ENCODE measurements around the gene AGXT.
"Not testable (repeated sequence)": the region's sequence is repeated elsewhere in the genome, so short reads cannot be mapped to it uniquely, and the experiment has no call there.

Gene AGXT

DNA sequence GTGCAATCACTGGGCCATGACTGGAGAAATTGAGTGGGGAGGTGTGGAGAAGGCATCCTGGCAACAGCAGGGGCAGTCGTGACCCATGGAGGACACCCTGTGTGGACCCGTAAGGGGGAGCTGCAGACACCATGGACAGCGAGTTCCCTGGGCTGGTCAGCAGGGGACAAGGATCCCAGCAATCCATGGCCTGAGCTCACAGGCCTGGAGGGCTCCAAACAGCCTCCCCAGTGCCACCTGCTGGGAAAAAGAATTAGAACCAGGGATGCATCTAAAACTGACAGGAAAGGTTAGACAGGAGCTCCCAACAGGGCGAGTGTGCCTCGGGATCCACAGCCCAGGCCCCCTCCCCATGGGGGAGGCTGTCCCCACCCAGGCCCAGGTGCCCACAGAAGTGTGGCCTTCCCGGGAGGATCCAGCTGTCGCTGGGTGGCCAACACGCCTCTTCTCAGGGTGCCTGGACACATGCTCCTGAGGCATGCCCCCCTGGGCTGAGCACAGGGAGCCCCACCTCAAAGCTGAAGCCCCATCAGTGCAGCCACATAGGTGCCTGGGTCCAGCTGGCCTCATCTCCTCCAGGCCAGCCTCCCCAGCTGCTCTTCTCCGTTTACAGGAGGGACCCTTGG is 28.1 kb upstream of the AGXT start:
- peak in 2 of 6 experiments; percentile 25 to 26 for DNase-seq

DNA sequence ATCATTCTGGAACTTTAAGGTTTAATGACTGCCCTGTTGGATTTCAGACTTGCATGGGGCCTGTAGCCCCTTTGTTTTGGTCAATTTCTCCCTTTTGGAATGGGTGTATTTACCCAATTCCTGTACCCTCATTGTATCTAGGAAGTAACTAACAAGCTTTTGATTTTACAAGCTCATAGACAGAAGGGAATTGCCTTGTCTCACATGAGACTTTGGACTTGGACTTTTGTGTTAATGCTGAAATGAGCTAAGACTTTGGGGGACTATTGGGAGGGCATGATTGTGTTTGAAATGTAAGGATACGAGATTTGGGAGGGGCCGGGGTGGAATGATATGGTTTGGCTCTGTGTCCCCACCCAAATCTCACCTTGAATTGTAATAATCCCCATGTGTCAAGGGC is 22.3 kb upstream of the AGXT start:
- DNase-seq: not testable (repeated sequence)

DNA sequence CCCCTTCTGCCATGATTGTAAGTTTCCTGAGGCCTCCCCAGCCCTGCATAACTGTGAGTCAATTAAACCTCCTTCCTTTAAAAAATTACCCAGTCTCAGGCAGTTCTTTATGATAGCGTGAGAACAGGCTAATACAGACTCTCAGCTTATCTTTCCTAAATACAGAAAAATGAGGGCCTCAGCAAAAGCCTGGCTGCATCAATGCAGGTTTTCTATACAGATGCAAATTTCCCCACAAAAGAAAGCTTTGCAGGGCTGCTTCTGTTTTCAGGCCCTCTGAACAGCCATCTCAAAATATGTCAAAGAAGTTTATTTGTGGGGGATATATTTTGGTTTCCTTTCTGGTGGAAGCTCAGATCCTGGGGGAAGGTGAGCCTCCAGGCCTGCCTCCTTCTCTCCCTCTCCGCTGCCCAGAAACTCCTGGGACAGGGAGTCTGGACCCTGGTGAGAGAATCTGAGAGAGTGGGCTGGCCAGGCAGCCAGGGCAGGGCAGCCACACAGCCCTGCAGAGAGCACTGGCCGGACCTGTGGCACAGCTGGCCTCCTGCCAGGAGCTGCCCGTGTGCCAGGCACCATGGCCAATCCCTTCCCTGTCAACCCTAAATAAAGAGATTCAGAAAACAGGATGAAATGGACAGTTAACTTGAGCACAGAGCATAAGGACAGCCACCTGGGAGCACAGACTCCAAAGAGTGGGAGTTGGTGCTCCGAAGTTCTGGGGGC is 21.6 kb upstream of the AGXT start:
- DNase-seq: no peak

DNA sequence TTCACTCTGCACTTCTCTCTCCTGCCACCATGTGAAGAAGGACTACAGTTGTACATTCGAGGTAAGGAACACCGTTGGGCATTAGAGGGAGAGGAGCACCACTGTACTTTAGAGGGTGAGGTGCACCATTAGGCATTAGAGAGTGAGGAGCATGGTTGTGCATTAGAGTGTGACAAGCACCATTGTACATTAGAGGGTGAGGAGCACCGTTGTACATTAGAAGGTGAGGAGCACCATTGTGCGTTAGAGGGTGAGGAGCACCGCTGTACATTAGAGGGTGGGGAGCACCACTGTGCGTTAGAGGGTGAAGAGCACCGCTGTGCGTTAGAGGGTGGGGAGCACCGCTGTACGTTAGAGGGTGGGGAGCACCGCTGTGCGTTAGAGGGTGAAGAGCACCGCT is 20.8 kb upstream of the AGXT start:
- DNase-seq: no peak

DNA sequence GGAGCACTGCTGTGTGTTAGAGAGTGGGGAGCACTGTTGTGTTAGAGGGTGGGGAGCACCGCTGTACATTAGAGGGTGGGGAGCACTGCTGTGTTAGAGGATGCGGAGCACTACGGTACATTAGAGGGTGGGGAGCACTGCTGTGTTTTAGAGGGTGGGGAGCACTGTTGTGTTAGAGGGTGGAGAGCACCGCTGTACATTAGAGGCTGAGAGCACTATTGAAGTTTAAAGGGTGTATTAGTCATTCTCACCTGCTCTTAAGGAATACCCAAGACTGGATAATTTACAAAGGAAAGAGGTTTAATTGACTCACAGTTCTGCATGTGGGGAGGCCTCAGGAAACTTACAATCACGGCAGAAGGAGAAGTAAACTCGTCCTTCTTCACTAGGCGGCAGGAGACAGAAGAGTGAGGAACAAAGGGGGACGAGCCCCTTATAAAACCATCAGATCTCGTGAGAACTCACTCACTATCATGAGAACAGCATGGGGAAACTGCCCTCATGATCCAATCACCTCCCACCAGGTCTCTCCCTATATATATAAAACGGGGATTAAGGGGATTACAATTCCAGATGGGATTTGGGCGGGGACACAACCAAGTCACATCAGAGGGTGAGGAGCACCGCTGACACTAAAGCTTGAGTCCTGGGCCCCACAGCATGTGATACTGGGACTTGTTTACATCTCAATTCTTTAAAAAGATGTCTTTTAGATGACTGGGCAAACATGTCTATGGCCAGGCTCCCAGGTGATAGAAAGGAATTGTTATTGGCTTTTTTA is 19.5 kb upstream of the AGXT start:
- DNase-seq: no peak

DNA sequence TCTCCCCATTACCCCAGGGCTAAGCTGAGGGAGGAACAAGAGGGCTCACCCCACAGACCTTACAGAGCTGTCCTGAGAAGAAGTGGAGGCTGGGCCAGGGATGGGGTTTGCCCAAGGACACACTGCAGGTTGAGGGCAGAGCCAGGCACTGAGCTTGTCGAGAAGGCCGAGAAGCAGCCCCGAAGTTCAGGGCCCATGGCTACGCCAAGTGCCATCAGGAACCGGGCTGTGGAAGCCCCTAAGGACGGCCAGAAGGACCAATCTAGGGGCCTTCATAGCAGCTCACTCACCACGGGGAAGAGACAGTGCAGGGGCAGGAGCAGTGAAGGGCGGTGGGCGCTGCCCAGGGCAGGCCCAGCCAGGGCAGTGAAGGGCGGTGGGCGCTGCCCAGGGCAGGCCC is 18.6 kb upstream of the AGXT start:
- no peak for DNase-seq

DNA sequence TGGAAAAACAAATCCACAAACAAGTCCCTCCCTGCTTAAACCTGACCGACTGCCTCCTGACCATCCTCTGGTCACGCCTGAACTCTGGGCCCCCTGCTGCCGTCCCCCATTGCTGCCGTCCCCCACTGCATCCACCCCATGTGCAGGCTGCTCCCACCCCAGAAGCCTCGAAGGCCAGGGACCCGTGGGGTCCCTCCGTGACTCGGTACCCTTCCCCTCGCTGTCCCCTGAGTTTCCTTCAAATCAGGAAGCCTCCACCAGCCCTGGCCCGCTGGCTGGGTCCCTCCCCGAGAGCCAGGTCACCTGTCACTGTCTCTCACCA is 17.9 kb upstream of the AGXT start:
- DNase-seq: no peak

DNA sequence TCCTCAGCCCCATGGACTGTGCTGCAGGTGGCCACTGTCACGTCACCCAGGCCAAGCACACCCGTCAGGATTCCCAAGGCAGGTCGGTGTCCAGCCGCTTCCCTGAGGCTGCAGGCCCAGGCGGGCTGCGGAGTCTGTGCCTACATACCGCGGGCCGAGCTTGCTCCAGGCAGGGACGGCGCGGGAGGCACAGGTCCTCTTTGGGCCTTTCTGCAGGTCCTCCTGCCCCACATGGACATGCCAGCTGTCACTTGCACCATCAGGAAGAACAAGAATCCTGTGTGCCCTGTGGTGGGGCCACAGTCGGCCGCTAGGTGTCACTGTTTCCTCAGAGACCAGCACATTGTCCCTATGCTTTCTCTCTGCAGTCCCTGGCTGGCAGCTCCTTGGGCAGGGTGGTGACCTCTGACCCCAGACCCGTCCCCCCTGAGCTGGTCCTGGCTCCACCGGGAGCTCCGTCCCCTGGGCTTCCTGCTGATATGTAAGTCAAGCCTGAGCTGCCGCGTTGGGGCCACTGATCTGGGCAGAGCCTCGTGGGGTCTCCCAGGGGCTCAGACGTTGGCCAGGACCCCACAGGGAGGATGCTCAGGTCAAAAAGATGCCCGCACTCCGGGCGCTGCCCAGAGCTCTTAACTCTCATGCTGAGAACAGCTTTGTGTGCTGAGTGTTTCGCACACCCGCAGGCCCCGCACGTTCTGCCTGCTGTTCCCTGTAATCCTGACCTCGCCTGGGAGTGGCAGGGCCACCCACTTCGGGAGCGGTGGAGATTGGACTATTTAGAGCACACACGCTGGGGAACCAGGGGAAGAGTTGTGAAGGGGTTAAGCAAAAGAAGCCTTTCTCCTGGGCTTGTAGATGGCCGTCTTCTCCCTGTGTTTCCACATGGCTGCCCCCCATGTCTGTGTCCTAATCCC is 17.3 kb upstream of the AGXT start:
- DNase-seq: peak; percentile 42 to 84 (median 70)

DNA sequence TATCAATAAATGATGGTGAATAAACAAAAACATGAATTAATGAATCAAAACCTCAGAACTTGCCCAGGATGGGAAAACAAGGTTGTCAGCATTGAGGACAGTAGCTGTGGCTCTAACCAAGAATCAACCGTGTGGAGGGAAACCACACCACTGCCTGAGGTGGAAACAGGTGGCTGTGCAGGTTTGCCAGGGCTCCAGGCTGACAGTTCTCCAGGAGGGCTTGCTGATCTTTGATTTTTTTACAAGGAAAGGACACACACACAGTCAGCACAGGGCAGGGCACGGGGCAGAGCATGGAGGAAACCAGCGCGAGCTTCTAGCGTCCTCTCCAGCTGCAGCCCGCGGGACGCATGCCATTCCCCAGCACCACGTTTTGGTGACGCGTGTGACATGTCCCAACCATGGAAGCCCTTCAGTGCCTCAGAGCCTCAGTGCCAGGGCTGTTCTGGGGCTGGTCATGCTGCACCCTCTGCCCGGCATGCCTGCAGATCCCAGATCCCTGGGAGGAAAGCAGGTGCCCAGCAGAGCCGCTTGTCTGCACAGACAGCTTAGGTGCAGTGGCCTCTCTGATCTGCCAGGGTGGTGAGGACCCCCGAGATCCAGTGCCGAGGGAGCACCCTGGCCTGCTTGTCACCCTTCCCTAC is 15.8 kb upstream of the AGXT start:
- DNase-seq: no peak

DNA sequence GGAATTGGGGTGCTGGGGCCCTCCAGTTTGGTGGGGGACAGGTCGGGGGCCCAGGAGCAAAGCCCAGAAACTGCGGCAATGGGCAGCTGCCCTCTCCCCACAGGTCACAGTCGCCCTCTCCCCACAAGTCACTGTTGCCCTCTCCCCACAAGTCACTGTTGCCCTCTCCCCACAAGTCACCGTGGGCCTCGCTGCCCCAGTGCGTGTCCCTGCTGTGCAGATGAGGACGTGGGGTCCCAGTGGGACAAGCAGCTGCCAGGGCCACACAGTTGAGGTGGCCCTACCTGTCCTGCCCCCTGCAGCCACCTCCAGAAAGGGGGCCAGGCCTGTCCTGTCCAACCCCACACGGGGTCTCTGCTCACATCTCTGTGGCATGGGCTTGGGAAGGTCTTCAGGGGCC is 13.0 kb upstream of the AGXT start:
- no peak for DNase-seq

DNA sequence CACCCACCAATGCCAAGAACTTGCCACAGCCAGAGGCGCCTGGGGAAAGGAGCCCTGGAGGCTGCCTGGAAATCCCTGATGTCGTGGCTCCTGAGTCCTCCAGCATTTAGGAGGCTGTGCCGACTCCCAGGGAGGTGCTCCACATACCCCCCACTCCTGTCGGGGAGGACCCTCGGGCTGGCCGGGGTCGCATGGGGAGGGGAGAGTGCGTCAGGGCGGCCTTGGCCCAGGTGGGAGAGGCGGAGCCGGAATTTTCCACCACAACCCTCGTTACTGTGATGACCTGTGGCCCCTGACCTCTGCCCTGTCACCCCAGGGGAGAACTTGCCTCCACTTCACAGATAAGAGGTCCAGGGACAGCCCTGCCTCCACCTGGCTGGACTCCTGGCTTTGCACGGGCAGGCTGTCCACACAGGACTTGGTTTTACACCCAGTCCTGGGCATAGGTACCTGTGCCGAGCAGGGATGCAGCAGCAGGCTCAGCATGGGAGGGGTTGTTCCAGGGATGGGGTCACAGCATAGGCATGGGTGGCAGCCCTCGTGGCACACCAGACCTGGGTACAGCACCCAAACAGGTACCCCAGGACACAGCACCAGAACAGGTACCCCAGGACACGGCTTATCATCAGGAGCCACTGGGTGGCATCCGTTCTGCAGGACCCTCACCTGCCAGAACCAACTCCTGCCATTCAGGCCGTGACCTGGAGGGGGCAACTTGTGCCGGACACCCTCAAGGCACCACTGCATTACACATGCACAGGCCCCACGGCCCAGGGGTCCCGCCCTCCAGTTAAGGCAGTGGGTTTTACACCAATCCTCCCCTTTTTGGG is 12.3 kb upstream of the AGXT start:
- no peak for DNase-seq

DNA sequence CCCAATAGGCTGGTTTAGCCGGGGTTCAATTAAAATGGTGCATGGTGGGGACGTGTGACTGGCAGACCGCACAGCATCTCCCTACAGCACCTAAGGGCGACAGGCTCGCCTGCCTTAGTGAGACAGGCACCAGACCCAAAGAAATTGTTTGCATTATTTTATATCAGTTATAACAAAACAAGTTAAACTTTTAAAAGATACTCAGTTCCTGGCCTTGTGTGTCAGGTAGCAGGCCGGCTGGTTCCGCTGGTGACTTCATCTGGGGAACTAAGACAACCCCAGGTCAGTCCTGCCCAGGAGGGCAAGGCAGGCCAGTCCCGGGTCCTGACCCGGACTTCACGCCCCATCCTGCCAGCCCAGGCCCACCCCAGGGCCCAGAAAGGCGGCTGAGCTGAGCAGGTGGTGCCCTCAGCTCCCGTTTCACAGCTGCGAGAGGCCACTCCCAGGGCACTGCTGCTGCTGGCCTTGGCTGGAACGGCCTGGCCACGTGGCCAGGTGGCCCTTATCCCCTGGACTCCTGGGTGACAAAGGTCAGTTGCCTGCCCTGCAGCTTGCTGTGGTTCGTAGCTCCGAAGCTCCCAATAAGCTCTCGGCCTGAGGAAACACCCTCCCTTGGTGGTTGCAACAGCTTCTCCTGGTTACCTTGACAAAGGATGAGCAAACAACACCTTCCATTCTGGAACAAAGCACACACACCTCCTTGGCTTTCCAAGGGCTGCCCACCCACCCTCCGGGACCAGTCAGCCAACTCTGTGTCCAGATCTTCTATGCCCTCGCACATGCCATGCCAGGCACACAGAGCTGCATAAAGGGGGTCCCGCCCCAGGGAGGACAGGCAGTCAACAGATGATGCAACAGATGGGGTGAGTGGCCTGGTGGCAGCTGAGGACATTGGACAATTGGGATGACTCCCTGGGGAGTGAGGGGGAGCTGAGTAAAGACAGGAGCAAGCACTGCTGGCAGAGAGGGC is 11.3 kb upstream of the AGXT start:
- no peak for DNase-seq

DNA sequence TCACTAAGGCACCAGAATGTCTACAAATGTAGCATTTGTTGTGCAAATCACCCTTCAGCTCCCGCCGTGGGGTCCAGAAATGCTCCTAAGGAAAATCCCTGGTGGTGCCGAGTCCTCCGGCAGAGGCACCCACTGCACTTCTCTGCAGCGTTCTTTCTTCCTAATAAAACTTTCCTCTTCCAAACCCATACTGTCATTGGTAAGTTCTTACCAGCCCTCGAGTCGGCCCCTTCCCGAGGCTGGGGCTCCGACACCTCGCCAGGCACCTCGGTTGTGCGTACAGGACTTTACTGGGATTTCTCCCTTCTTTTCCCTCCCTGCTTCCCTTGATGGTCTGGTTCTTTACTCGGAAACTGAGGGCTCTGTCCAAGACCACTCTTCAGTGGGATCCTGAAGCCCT is 10.3 kb upstream of the AGXT start:
- no peak for DNase-seq

DNA sequence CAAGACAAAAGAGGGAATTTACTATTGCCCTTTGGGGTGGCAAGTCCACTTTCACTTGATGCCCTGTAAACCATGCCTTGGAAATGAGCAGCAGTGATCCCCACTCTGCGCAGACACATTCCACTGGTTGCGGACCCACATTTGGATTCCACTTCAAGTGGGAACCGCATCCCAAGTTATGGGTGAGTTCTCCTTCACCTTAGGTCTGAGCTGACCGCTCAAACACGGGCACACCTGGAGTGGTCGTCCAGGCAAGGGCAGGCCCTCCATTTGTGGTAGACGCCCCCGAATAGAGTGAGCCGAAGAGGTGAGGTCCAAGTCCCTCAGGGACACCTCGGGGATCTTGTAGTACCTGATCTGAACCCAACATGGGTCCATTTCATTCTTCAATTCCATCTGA is 9.8 kb upstream of the AGXT start:
- no peak for DNase-seq

DNA sequence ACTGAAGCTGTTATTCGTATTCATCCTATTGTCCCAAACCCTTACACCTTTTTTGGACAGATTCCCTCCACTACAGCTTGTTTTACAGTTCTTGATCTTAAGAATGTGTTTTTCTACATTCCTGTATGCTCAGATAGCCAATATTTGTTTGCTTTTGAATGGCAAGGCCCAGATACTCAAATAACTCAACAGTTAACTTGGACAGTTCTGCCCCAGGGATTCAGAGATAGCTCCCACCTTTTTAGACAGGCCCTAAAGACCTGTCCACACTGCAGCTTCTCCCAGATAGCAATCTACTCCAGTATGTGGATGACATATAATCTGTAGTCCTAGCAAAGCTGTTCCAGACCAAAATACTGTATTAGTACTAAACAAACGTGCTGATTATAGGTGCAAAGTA is 7.1 kb upstream of the AGXT start:
- no peak for DNase-seq

DNA sequence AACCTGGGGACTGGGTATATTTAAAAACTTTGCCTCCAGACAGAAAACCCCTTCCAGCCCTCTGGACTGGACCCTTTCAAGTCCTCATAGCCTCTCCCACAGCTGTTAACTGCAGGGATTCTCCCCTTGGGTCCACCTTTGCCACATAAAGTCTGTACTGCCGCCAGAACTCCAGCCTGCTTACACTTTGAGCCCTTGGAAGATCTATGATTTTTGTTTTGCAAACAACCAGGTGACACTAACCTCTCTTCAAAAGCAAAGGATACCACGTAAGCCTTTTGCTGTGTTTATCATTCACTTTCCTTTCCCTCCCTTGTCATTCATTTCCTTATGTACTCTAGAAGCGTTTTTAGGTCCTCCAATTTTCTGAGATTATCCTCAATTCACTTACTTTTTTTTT is 4.1 kb upstream of the AGXT start:
- no peak for DNase-seq

DNA sequence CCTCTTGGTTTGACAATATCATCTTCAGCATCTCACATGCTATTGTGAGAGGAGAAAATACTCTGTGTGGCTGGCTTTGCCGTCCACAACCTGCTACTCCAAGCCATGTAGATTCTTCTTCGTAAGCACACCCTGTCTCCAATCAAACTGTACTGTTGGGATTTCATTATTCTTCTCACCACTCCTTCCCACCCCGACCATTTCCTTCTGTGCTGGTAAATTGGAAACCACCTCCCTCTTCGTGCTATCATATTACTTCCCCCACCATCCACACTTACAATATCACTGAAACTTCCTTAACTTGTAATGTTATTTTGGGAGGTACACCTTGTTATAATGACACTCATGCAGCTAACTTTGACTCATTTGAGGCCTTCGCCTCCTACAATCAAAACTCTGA is 3.2 kb upstream of the AGXT start:
- DNase-seq: no peak

DNA sequence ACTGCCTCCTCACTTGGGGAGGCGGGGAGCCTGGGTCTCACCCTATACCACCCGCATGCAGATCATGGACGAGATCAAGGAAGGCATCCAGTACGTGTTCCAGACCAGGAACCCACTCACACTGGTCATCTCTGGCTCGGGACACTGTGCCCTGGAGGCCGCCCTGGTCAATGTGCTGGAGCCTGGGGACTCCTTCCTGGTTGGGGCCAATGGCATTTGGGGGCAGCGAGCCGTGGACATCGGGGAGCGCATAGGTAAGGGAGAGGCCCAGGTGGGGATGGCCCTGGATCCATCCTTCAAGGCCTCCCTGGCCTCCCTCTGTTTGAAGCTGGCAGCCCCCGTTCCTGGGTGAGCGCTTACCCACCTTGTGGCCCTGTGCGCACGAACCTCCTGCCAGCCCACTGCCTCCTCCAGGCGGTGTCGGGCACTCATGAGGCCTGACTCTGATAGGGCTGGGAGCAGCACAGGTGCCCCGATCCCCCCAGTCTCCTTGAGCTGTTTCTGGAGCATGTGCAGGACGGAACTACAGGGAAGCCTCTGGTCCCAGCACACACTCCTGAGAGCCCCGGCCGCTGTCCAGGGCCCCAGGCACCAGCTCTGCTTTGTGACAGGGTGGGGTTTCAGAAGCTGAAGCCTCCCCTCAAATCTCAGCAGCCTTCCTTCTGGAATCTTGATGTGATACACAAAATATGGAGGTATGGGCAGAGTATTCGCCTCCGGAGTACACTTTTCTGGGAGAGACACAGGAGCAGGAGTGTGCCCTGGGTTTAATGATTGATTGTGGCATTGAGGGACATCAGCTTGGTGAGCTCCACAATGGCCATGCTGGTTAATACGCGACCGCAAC is 708 bp downstream of the AGXT start:
- DNase-seq: no peak
